ENCODE measurements around the gene GRK5.

GRCh38 chr10:119370111-119370741, 162.9 kb downstream of the GRK5 start:
- TF ChIP-seq, protein P1, sequence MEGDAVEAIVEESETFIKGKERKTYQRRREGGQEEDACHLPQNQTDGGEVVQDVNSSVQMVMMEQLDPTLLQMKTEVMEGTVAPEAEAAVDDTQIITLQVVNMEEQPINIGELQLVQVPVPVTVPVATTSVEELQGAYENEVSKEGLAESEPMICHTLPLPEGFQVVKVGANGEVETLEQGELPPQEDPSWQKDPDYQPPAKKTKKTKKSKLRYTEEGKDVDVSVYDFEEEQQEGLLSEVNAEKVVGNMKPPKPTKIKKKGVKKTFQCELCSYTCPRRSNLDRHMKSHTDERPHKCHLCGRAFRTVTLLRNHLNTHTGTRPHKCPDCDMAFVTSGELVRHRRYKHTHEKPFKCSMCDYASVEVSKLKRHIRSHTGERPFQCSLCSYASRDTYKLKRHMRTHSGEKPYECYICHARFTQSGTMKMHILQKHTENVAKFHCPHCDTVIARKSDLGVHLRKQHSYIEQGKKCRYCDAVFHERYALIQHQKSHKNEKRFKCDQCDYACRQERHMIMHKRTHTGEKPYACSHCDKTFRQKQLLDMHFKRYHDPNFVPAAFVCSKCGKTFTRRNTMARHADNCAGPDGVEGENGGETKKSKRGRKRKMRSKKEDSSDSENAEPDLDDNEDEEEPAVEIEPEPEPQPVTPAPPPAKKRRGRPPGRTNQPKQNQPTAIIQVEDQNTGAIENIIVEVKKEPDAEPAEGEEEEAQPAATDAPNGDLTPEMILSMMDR (IDR thresholded peaks at IDR 0.05): no peak
- no peak for TF ChIP-seq POLR2A (IDR thresholded peaks at IDR 0.05)

Measured in lower leg skin (tissue), 3 donors.